ENCODE data around the gene ACTR8. TPM values are rescaled to one million over a fixed set of nuclear protein-coding genes. Genes with fewer than 3 reads are reported as not detected.

ACTR8 gene
- total RNA-seq, 1 experiment from 2014 or later = 35.2 TPM

DNA sequence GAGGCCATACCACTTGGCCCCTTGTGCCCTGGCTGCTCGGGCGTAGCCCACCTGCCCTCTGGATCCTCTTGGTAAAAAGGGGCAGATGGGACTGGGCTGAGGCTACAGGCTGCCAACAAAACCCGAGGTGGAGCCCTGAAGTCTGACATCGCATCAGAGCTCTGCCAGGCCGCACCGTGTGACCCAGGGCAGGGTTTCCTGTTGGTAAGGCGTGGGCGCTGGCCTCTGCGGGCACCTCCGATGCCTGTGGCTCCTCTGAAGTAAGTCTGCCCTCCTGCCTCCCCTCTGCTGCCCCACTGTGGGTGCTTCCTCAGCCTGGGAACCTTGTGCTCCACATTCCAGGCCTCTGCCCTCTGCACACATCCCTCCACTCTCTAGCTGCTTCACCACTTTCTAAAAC, 44.6 kb downstream of the ACTR8 start:
- Mint-ChIP-seq H3K27ac (ENCODE audit: unreplicated experiment) (no peak overlapping the region), H3K36me3 (ENCODE audit: insufficient read depth, unreplicated experiment) (peaks cover 34% of the 10 kb centered on the region), H3K9me3 (ENCODE audit: unreplicated experiment) (no peaks in the 10 kb centered on the region), H3K4me3 (ENCODE audit: unreplicated experiment) (no peak overlapping the region), H3K4me1 (ENCODE audit: low read depth, unreplicated experiment) (no peaks in the 10 kb centered on the region), H3K27me3 (ENCODE audit: insufficient read depth, unreplicated experiment) (no peaks in the 10 kb centered on the region)
- DNase-seq = no peak
- no peaks in the 10 kb centered on the region for H3K9me3 ChIP-seq
- peaks cover 4% of the 10 kb centered on the region for H3K36me3 ChIP-seq (ENCODE audit: control insufficient read depth, insufficient read depth, low read length)
- no peaks in the 10 kb centered on the region for H3K27me3 ChIP-seq (replicated peaks; ENCODE audit: control insufficient read depth, insufficient read depth, low read length)
- TF ChIP-seq, protein P1, sequence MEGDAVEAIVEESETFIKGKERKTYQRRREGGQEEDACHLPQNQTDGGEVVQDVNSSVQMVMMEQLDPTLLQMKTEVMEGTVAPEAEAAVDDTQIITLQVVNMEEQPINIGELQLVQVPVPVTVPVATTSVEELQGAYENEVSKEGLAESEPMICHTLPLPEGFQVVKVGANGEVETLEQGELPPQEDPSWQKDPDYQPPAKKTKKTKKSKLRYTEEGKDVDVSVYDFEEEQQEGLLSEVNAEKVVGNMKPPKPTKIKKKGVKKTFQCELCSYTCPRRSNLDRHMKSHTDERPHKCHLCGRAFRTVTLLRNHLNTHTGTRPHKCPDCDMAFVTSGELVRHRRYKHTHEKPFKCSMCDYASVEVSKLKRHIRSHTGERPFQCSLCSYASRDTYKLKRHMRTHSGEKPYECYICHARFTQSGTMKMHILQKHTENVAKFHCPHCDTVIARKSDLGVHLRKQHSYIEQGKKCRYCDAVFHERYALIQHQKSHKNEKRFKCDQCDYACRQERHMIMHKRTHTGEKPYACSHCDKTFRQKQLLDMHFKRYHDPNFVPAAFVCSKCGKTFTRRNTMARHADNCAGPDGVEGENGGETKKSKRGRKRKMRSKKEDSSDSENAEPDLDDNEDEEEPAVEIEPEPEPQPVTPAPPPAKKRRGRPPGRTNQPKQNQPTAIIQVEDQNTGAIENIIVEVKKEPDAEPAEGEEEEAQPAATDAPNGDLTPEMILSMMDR (IDR thresholded peaks at IDR 0.05; ENCODE audit: insufficient read depth in 1 of 2, low read depth in 1 of 2, low read length in 1 of 2, severe bottlenecking in 1 of 2, unreplicated experiment in 1 of 2) = no peak
- ChIA-PET POLR2A (no interaction called here), CTCF (no interaction called here)
- H3K4me1 ChIP-seq = peaks cover 3% of the 10 kb centered on the region
- intact Hi-C loops (cut with micrococcal nuclease; ENCODE audit: unreplicated experiment) = no loop called here
- BruUV-seq (replicated peaks) = no TSS peak
- H3K4me3 ChIP-seq (ENCODE audit: low read depth, low read length) = no peak overlapping the region

DNA sequence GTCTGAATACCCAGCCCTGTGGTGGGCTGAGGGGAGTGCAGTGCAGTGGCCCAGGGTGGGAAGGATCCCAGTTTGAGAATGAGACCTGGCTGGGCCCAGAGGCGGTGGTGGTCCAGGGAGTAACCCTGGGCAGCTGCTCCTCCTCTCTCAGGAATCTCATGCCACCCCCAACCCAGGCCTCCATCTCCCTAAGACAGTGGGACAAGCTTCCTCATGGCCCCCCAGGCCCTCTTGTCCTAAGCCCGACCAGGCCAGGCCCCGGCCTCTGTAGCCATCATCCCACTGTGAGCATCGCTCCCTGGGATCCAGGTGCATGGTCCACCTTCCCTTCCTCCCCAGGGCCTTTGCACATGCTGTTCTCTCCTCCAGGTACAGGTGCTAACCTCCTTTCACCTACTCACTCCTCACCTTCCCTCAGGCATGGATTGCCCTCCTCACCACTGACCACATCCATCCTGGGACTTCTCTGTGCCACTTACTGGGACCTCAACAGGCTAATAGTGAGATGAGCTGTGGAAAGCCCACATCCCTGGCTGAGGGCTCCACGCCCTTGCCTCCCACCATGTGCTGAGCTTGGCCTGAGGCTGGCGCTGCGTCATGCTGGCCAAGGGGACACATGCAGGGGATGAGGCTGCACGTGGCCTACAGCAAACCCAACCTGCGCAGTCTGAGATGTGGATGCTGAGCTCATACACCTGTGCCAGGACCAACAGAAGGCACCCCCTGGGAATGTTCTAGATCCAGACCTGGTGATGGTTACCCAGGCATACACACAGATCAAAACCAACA, 45.7 kb downstream of the ACTR8 start:
- Histone ChIP-seq H3K9me3 (no peaks in the 10 kb centered on the region), H3K4me3 (ENCODE audit: low read depth, low read length) (no peak overlapping the region), H3K4me1 (no peaks in the 10 kb centered on the region), H3K36me3 (ENCODE audit: control insufficient read depth, insufficient read depth, low read length) (peaks cover 4% of the 10 kb centered on the region), H3K27me3 (replicated peaks; ENCODE audit: control insufficient read depth, insufficient read depth, low read length) (no peaks in the 10 kb centered on the region)
- TF ChIP-seq, protein P1 (IDR thresholded peaks at IDR 0.05; ENCODE audit: insufficient read depth in 1 of 2, low read depth in 1 of 2, low read length in 1 of 2, severe bottlenecking in 1 of 2, unreplicated experiment in 1 of 2) = no peak
- H3K27me3 Mint-ChIP-seq (ENCODE audit: insufficient read depth, unreplicated experiment) = no peaks in the 10 kb centered on the region
- peaks cover 32% of the 10 kb centered on the region for H3K36me3 Mint-ChIP-seq (ENCODE audit: insufficient read depth, unreplicated experiment)
- H3K9me3 Mint-ChIP-seq (ENCODE audit: unreplicated experiment) = no peaks in the 10 kb centered on the region
- ChIA-PET POLR2A (no interaction called here), CTCF (no interaction called here)
- H3K27ac Mint-ChIP-seq (ENCODE audit: unreplicated experiment) = no peak overlapping the region
- no TSS peak for BruUV-seq (replicated peaks)
- no peak for DNase-seq
- intact Hi-C loops (cut with micrococcal nuclease; ENCODE audit: unreplicated experiment) = no loop called here
- H3K4me1 Mint-ChIP-seq (ENCODE audit: low read depth, unreplicated experiment) = no peaks in the 10 kb centered on the region
- H3K4me3 Mint-ChIP-seq (ENCODE audit: unreplicated experiment) = no peak overlapping the region

DNA sequence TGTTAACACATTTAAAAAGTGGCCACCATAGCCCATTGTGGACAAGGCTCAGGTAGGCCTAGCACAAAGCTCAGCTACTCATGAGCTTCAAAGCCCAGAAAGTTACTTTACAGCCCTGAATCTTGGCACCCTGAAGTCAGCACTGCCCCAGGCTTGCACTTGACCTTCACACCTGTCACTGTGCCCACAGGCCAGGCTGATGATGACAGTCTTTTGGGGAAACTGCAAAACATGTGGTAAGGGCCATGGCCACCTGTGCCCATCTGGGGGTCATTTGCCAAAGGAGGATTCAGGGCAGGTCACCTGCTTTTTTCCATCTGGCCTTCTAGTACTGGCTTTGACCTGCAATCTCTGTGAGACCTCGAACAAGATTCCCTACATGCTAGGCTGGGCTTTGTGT, 46.7 kb downstream of the ACTR8 start:
- Histone ChIP-seq H3K9me3 (no peaks in the 10 kb centered on the region), H3K4me1 (no peaks in the 10 kb centered on the region), H3K27me3 (replicated peaks; ENCODE audit: control insufficient read depth, insufficient read depth, low read length) (no peaks in the 10 kb centered on the region), H3K36me3 (ENCODE audit: control insufficient read depth, insufficient read depth, low read length) (peaks cover 4% of the 10 kb centered on the region), H3K4me3 (ENCODE audit: low read depth, low read length) (no peak overlapping the region)
- Mint-ChIP-seq H3K27ac (ENCODE audit: unreplicated experiment) (no peak overlapping the region), H3K9me3 (ENCODE audit: unreplicated experiment) (no peaks in the 10 kb centered on the region), H3K4me3 (ENCODE audit: unreplicated experiment) (no peak overlapping the region), H3K4me1 (ENCODE audit: low read depth, unreplicated experiment) (no peaks in the 10 kb centered on the region), H3K36me3 (ENCODE audit: insufficient read depth, unreplicated experiment) (peaks cover 30% of the 10 kb centered on the region), H3K27me3 (ENCODE audit: insufficient read depth, unreplicated experiment) (no peaks in the 10 kb centered on the region)
- POLR2A ChIA-PET = no interaction called here
- no TSS peak for BruUV-seq (replicated peaks)
- CTCF ChIA-PET = no interaction called here
- DNase-seq = no peak
- TF ChIP-seq, protein P1 (IDR thresholded peaks at IDR 0.05; ENCODE audit: insufficient read depth in 1 of 2, low read depth in 1 of 2, low read length in 1 of 2, severe bottlenecking in 1 of 2, unreplicated experiment in 1 of 2) = no peak
- intact Hi-C loops (cut with micrococcal nuclease; ENCODE audit: unreplicated experiment) = no loop called here

Measured in Caco-2 (cell line).